HG03558 (cell line): ENCODE measurements around the gene SCGB1C1.
"Not testable (repeated sequence)": the region's sequence is repeated elsewhere in the genome, so short reads cannot be mapped to it uniquely, and the experiment has no call there.

Experiments used
- ATAC-seq: cut with Tn5 transposase; IDR thresholded peaks from one replicate; pipeline ENCODE4 v1.9.1; 2021; ENCODE audit warnings: moderate number of reproducible peaks; ENCODE audit not compliant: unreplicated experiment; ENCODE audit errors: extremely low read depth

The SCGB1C1 gene

DNA sequence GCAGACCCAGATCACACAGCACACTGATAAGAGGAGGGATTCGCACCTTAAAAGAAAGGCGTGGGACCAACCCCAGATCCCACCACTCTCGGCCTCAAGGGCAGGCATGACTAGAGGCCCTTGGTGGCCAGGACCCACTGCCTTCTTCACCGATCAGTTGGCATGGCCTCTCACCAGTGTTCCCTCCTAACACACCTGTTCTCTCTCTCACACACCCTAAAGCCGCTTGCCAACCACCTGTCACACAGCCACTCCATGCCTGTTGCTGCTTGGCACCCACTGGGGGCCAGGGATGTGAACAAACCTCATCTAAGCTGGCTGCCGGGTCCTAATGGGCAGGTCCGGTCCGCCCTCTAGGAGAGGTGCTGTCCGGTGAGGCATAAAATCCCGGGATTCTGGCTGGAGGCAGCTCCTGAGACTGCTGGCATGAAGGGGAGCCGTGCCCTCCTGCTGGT is at the start of gene SCGB1C1:
TSS of gene SCGB1C1 (plus strand) at position 405 of the 455 bp plus-strand sequence. CDS start at position 427, 22 bp downstream.
- not testable (repeated sequence) for ATAC-seq

DNA sequence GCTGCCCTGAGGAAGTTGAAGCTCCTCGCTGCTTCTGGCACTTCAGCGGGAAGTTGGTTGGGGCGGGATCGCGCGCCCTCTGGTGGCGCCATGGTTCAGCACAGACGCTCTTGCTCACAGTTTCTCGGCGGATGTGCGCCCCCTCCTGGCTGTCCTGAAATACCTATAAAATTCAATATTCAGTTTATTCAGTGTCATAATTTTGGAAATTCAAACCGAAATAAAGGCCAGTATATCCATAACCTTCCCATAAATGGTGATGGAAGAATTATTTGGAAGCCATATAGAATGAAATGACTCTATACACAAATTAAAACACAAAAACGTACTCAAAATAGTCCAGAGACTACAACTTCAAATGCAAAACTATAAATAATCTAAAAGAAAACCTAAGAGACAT is 12.6 kb upstream of the SCGB1C1 start:
- not testable (repeated sequence) for ATAC-seq

DNA sequence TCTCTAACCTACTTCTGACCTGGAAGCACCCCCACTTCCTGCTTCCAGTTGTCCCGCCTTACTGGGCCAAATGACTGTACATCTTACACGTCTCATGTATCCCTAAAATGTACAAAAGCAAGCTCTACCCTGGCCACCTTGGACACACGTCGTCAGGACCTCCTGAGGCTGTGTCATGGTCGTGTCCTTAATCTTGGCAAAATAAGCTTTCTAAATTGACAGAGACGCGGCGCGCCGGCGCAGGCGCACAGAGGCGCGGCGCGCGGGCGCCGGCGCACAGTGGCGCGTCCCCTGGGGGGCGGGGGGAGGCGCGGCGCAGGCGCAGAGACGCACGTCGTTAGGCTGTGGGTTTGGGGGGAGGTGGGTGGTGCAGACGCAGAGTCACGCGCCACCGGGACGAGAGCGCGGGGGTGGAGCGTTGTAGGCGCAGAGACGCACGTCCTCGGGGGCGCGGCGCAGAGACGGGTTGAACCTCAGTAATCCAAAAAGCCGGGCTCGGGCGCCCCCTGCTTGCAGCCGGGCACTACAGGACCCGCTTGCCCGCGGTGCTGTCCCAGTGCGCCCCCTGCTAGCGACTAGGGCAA is 3.6 kb upstream of the SCGB1C1 start:
- ATAC-seq, result not testable (repeated sequence)

DNA sequence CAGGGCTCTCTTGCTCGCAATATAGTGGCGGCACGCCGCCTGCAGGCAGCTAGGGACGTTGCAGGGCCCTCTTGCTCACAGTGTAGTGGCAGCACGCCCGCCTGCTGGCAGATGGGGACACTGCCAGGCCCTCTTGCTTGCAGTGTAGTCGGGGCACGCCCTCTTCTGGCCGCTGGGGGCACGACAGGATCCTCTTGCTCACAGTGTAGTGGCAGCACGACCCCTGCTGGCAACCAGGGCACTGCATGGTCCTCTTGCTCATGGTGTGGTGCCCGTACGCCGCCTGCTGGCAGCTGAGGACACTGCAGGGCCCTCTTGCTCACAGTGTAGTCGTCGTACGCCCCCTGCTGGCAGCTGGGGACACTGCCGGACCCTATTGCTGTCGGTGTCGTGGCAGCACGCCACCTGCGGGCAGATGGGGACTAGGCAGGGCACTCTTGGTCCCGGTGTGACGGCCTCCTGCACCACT is 3.0 kb upstream of the SCGB1C1 start:
- ATAC-seq, result peak; percentile 47

DNA sequence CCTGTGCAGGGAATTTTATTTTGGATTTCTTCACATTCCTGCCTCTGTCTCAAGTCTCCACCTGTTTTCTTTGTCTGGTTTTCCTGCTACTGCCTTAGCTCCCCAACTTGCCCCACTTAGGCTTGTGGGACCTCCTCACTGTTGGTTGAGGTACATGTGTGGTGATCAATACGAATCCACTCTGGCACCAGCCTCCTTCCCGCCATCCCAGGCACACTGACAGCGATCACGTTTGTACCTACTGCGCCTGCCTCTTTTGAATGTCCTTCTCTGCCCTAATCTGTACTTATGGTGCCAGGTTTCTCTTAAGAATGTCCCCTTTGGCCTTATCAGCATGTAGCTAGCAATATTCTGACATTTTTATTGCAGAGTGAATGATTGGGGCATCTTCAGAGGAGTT is 2.3 kb upstream of the SCGB1C1 start:
- not testable (repeated sequence) for ATAC-seq

DNA sequence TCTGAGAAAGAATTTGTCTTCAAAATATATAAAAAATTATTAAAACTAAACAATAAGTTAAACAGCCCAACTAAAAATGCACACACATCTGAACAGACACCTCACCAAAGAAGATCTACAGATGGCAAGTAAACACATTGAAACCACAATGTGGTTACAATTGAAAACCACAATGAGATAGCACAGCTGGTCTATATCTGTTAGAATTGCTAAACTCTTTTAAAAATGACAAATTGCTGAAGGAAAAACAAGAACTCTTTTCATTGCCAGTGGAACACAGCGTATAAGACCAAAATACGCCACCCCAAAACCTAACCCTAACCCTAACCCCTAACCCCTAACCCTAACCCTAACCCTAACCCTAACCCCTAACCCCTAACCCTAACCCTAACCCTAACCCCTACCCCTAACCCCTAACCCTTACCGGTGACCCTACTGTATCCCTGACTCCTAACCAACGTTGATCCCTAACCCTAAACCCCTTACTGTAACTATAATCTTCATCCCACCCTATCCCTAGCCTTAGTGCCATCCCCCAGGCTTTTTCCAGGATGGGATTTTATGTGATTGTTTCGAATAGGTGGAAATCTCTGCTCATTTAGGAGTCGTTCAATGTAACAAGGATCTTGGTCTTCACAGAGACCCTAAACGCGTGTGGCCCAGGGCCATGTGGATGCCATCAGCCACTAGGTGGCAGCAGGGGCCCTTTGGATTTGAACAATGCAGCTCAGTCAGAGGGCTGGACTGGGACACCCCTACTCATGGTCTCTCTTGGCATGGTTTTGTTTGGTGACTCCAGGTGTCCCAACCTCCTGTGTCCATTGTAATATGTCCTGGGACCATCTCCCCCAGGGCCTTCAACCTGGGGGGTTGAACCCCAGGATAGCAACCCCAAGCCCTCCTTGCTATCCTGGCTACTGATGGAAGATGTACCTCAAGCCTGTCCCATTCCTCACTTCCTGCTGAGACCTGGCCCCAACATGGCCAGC is 1.1 kb upstream of the SCGB1C1 start:
- not testable (repeated sequence) for ATAC-seq

DNA sequence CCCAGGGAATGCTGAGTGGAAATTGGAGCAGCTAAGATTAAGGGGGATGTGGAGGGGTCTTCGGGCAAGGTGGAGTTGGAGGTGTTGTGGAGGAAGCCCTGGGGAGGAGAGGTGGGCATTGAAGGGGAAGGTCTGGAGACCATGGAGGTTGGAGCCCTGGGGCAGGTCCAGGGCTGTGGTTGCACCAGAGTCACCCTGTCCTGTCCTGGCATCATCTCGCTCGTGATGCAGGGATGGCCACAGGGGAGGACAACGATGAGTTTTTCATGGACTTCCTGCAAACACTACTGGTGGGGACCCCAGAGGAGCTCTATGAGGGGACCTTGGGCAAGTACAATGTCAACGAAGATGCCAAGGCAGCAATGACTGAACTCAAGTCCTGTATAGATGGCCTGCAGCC is 603 bp downstream of the SCGB1C1 start:
- ATAC-seq, result not testable (repeated sequence)

DNA sequence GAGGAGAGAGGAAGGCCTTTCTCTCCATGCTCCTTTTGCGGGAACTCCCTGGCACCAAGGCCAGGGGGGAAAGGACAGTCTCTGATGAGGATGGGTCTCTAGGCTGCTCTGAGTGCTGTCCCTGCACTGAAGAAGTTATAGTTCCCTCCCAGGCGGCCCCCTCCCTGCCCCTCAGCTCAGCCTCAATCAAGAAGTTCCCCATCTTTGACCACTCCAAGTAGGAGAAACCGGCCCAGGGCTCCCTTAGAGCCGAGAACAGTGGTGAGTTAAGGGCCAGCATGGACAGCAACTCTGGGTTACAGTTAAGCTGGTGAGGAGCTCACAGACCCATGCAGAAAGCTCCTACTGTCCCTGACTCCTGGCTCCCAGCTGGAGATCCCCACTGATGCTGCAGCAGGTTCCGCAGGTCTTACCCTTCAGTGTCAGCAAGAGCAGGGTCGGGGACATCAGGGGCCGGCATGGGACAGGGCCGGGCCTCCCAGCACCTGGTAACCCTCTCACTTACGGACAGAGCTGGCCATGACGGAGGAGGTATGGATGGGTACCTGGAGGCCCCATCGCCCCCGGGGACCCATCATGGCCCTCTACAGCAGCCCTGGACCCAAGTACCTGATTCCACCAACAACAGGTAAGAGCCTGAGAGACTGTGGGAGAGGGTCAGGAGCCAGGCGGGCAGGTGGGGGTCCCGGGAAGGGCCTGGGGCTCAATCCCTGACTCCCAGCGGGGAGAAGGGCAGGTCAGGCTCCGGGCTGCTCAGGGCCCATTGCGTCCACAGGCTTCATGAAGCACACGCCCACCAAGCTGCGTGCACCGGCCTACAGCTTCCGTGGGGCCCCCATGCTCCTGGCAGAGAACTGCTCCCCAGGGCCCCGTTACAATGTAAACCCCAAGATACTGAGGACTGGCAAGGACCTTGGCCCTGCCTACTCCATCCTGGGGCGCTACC is 4.2 kb downstream of the SCGB1C1 start:
- ATAC-seq, result no peak

DNA sequence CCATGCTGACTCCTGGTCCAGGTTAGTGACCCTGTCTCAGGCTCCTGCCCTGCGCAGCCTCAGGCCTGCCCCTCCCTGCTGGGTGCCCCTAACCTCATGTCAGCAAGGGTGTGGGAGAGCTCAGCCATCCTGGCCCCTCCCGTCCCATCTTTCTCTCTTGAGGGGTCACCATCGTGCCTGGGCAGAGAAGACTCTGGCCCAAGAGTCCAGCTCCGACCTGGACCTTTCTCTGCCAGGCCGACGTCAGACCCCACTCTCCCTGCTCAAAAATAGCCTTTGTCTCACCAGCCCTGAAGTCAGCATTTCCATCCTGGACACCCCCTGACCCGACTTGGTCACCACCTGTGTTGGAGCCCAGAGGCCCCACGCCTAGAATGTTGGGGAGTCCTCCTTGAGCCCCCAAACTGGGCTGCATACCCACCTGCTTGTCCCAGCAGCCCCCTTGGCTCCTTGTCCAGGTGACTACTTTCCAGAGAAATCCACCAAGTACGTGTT is 4.9 kb downstream of the SCGB1C1 start:
- ATAC-seq, result no peak

DNA sequence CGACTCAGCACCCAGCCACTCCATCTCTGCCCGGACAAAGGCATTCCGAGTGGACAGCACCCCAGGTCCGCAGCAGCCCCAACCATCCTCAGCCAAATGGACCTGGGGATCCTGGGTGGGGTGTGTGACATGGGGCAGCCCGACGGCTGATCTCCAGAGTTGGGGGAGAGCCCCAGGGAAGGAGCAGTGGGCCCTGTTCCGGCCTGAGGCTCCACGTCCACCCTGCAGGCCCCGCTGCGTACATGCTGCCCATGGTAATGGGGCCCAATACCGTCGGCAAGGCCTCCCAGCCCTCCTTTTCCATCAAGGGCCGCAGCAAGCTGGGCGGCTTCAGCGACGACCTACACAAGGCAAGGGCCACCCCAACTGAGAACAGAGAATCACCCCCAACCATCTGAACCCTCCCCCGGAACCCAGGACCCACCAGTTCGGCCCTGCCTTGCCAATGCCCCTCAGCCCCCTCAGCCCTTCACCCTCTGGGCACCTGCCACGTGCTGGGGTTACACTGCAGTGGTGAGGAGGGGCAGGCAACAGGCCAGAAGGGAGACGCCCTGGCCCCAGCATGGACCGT is 5.4 kb downstream of the SCGB1C1 start:
- no peak for ATAC-seq

DNA sequence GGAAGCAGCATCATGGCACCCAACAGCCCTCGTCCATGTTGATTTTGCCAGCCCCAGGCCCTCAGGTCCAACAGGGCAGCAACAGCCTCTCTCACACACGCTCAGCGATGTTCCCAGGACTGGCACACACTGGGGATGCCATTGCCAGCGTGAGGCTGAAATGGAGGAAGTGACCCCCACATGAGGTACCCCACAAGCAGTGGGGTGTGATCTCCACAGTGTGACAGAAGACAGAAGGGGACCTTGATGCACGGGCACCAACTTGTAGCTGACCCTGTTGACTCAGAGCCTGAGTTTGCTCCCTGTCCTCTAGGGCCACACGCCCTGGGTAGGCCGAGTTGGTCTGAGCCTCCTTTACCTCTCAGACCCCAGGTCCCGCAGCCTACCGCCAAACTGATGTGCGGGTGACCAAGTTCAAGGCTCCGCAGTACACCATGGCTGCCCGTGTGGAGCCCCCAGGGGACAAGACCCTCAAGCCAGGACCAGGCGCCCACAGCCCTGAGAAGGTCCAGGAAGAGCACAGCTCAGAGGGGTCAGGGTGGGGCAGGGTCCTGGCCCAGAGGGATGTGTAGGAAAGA is 6.2 kb downstream of the SCGB1C1 start:
- ATAC-seq, result no peak

DNA sequence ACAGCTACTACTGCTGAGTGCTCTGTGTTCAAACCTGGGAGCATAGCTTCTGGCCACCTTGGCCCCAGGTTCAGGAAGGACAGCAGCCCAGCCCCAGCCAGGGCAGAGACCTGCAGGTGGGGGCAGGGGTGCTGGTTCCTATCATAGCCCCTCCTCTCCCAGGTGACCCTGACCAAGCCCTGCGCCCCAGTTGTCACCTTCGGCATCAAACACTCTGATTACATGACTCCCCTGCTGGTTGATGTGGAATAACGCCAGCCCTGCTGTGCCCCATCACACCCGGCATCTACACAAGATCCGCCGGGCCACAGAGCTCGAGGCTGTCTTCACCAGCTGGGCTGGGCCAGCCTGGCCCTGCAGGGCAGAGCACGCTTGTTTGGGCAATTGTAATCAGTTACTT is 6.9 kb downstream of the SCGB1C1 start:
- ATAC-seq, result no peak

DNA sequence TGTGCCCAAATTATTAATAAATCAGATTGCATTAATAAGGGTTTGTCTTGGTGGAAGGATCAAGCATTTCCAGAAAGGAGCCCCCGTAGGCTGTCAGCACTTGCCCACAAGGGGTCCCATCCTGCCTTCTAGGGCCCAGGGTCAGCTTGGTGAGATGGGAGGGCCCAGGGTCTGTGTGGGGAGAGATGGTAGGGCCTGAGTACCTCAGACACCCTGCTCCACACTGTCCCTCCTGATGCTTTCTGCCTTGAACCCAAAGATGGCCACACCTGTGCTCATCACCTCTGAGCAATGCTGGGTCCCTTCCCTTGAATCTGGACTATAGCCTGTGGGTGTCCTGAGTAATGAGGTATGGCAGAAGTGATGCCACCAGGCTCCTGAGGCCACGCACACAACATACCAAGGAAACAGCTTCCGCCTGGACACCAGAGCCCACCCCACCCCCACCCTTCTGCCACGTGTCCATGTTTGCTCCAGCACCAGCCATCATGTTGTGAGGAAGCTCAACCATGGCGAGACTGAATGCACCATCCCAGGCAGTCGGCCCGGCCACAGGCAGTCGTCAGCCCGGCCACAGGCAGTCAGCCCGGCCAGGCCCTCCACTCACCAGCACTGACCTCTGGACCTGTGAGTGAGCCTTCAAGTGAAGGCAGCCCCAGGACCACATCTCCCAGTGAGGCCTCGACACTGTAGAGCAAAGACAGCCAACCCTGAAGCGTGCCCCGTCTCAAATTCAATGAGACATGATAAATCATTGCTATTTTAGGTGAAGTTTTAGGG is 7.5 kb downstream of the SCGB1C1 start:
- no peak for ATAC-seq

DNA sequence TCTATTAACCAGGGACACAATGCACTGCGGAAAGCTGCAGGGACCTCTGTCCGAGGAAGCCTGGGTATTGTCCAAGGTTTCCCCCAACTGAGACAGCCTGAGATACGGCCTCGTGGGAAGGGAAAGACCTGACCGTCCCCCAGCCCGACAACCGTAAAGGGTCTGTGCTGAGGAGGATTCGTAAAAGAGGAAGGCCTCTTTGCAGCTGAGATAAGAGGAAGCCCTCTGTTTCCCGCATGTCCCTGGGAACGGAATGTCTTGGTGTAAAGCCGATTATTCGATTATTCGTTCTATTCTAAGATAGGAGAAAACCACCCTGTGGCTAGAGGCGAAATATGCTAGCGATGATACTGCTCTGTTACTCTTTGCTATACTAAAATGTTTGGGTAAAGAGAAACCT is 9.1 kb downstream of the SCGB1C1 start:
- no peak for ATAC-seq

DNA sequence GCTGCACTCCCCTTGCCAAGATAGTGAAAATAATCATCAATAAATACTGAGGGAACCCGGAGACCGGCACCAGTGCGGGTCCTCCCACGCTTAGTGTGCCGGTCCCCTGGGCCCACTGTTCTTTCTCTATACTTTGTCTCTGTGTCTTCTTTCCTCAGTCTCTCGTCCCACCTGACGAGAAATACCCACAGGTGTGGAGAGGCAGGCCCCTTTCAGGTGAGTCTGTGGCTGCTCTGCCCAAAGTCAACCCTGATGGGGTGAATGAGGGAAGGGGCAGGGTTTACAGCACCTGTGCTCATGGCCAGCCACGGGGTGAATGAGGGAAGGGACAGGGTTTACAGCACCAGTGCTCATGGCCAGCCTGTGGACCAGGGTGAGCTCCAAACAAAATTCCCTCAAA is 9.6 kb downstream of the SCGB1C1 start:
- no peak for ATAC-seq

DNA sequence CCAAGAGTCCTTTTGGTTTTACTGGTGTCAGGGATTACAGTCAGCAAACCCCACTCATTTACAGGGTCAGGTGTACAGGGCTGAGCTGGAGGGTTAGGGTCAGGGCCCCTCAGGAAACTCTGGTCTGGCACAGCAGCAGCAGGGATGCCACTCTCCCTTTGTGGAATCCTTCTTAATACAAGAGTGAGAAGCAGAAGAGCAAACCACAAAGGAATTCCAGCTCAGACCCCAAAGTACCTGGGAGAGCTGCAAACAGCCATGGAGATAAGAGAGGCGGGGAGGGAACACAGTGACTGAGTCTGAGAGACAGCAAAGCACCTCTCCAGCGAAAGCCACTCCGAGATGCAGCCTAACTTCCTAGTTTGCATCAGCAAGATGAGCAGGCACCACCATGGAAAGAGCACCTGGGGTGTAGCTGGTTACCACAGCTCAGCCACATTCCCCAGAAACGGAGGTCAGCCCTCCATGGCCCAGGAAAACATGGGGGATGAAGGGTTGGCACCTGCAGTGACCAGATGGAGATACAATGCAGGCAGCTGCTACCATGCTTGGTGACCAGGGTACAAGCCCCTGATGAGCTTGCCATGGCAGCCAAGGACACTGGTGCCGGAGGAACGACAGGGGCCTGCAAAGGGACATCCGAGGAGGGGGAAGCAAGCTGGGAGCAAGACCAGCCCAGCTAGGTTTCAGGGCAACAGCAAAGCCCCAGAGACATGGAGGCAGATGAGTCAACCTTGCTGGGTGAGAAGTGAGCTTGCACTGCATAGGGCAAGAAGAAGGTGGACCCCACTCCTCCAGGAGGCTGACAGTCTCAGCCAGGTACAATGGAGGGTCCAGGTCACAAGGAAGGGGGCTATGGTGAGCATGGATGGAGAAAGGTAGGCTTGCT is 10.4 kb downstream of the SCGB1C1 start:
- no peak for ATAC-seq

DNA sequence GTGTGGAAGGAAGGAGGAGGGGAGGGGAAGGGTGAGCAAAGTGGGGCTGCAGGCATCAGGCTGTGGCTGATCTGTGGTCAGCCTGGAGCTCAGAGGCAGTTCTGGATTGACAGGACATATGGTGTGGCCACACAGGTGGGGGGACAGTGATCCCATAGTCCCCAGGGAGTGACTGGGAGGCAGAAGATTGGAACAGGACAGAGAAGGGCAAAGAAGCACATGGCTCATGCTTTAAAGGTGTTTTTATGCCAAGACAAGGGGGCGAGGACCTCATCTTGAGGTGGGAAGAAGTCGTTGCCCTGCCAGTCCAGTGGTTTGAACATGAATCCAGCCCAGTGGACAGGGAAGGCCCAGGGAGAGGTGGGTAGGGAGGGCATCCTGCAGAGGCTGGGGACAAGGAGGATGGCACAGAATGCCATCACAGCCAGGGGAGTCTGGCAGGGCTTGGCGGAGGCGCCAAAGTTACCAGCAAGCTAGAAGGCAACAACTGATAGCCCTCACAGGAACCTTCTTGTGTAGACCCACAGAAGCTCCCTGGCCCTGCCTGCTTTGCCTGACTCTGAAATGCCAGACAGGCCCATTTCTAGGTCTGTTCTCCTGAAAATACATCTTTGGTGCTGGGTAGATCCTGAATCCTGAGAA is 11.2 kb downstream of the SCGB1C1 start:
- no peak for ATAC-seq
